Measurements from ENCODE around the gene ITGA3. TPM values are rescaled to one million over a fixed set of nuclear protein-coding genes. Genes with fewer than 3 reads are reported as not detected.

Gene ITGA3
- total RNA-seq, 1 donor = 35.1 TPM

- H3K4me3 ChIP-seq (ENCODE audit: low read depth, low read length) = no peak overlapping the region
- no peak for TF ChIP-seq CTCF (IDR thresholded peaks at IDR 0.05; ENCODE audit: insufficient read depth, low read length)
These were observed 13.7 kb upstream of the ITGA3 start for GRCh38 chr17:50042211-50042610.

GRCh38 chr17:50043290-50044148 lies 12.4 kb upstream of the ITGA3 start:
- TF ChIP-seq CTCF (IDR thresholded peaks at IDR 0.05; ENCODE audit: insufficient read depth, low read length) = no peak
- no peak overlapping the region for H3K4me3 ChIP-seq (ENCODE audit: low read depth, low read length)
- DNase-seq (ENCODE audit: low read depth) = no peak

More at GRCh38 chr17:50042211-50042610, 13.7 kb upstream of the ITGA3 start:
- no peak for DNase-seq (ENCODE audit: low read depth)

GRCh38 chr17:50044483-50044882 lies 11.4 kb upstream of the ITGA3 start:
- DNase-seq (ENCODE audit: low read depth) = no peak
- TF ChIP-seq CTCF (IDR thresholded peaks at IDR 0.05; ENCODE audit: insufficient read depth, low read length) = no peak
- no peak overlapping the region for H3K4me3 ChIP-seq (ENCODE audit: low read depth, low read length)

GRCh38 chr17:50045154-50045553 lies 10.8 kb upstream of the ITGA3 start:
- no peak for DNase-seq (ENCODE audit: low read depth)
- no peak overlapping the region for H3K4me3 ChIP-seq (ENCODE audit: low read depth, low read length)
- TF ChIP-seq CTCF (IDR thresholded peaks at IDR 0.05; ENCODE audit: insufficient read depth, low read length) = no peak

GRCh38 chr17:50046179-50046578 lies 9.7 kb upstream of the ITGA3 start:
- no peak for DNase-seq (ENCODE audit: low read depth)
- no peak for TF ChIP-seq CTCF (IDR thresholded peaks at IDR 0.05; ENCODE audit: insufficient read depth, low read length)
- H3K4me3 ChIP-seq (ENCODE audit: low read depth, low read length) = no peak overlapping the region

GRCh38 chr17:50046667-50047066 lies 9.2 kb upstream of the ITGA3 start:
- H3K4me3 ChIP-seq (ENCODE audit: low read depth, low read length) = no peak overlapping the region
- DNase-seq (ENCODE audit: low read depth) = no peak
- no peak for TF ChIP-seq CTCF (IDR thresholded peaks at IDR 0.05; ENCODE audit: insufficient read depth, low read length)

Data from fibroblast of the aortic adventitia (primary cell).